Gastrocnemius medialis (tissue), 4 donors: Measurements from ENCODE around the gene RNU2-63P.
"Not testable (repeated sequence)": the region's sequence is repeated elsewhere in the genome, so short reads cannot be mapped to it uniquely, and the experiment has no call there.

Experiments
- POLR2A ChIP-seq, 2 donors: fragments of 450-650 bp; IDR thresholded peaks; one replicate each; pipeline ENCODE4 v1.6.1; 2017; ENCODE audit warnings: antibody characterized with exemption in 2 of 2, mild to moderate bottlenecking in 2 of 2, moderate library complexity in 2 of 2
- TF ChIP-seq, protein P1 (sequence below), 5 experiments: fragments of 450-650 bp in 3 of 5; fragments of 200-600 bp in 2 of 5; sonication (generic) in 2 of 5; IDR thresholded peaks in 4 of 5; conservative IDR thresholded peaks in 1 of 5; 1 replicate in 4 of 5; 2 replicates in 1 of 5; pipeline ENCODE4 v1.5.1; 2016 to 2019; ENCODE audit warnings: antibody characterized with exemption in 5 of 5, mild to moderate bottlenecking in 3 of 5, moderate library complexity in 3 of 5

DNA sequence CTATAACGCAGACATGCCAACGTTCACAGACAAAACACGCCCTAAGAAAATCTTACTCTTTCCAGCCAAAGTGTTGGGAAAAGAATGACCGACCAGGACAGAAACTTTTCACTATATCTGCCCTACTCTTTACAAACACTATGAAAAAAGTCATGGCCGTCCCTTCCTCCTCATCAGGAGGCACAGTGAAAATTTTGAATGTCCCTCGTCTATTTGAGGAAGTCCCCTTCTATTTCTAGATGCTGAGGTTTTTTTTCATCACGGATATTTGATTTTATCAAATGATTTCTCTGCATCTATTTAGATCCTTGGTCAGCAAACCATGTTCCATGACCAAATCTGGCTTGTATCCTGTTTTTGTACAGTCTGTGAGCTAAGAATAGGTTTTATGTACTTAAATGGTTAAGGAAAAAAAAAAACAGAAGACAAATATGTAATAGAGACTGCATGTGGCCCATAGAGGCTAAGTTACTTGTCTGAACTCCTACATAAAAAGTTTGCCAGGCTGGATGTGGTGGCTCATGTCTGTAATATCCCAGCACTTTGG is 22.0 kb downstream of the RNU2-63P start:
- not testable (repeated sequence) for TF ChIP-seq POLR2A (IDR thresholded peaks at IDR 0.05)
- TF ChIP-seq, protein P1, sequence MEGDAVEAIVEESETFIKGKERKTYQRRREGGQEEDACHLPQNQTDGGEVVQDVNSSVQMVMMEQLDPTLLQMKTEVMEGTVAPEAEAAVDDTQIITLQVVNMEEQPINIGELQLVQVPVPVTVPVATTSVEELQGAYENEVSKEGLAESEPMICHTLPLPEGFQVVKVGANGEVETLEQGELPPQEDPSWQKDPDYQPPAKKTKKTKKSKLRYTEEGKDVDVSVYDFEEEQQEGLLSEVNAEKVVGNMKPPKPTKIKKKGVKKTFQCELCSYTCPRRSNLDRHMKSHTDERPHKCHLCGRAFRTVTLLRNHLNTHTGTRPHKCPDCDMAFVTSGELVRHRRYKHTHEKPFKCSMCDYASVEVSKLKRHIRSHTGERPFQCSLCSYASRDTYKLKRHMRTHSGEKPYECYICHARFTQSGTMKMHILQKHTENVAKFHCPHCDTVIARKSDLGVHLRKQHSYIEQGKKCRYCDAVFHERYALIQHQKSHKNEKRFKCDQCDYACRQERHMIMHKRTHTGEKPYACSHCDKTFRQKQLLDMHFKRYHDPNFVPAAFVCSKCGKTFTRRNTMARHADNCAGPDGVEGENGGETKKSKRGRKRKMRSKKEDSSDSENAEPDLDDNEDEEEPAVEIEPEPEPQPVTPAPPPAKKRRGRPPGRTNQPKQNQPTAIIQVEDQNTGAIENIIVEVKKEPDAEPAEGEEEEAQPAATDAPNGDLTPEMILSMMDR (IDR thresholded peaks at IDR 0.05 in 4 of 5, conservative IDR thresholded peaks at IDR 0.05 in 1 of 5): not testable (repeated sequence)
